Body of pancreas (tissue), 4 donors: ENCODE data around the gene PPEF1. TPM values are rescaled to one million over a fixed set of nuclear protein-coding genes. Genes with fewer than 3 reads are reported as not detected.
"Not testable (repeated sequence)": the region's sequence is repeated elsewhere in the genome, so short reads cannot be mapped to it uniquely, and the experiment has no call there.

Source experiments
- ATAC-seq: fragments of 150-250 bp; one replicate; pipeline ENCODE4 v1.9.1; 2016
- DNase-seq, 4 donors: peaks; one replicate each; pipeline ENCODE4 v3.0.0-alpha.2; 2019
- H3K27ac ChIP-seq, 4 donors: fragments of 200-600 bp; sonication (generic); 1 replicate in 3 of 4; 2 replicates in 1 of 4; pipeline versions ENCODE4 v1.5.1 to v1.6.1; 2016 to 2019; ENCODE audit warnings: mild to moderate bottlenecking in 1 of 4, mixed read lengths in 1 of 4, moderate library complexity in 1 of 4
- H3K27me3 ChIP-seq, 2 donors: fragments of 200-600 bp; sonication (generic); one replicate each; pipeline ENCODE4 v1.6.0; 2016; ENCODE audit warnings: mild to moderate bottlenecking in 1 of 2
- H3K36me3 ChIP-seq, 2 donors: fragments of 200-600 bp; sonication (generic); replicated peaks in 1 of 2; 2 replicates each; pipeline ENCODE4 v1.5.1; 2016; ENCODE audit warnings: low read depth in 2 of 2; ENCODE audit not compliant: insufficient read depth in 1 of 2
- H3K4me1 ChIP-seq: fragments of 200-600 bp; sonication (generic); one replicate; pipeline ENCODE4 v1.6.0; 2016
- H3K4me3 ChIP-seq, 2 donors: fragments of 200-600 bp; sonication (generic); 1 replicate in 1 of 2; 2 replicates in 1 of 2; pipeline ENCODE4 v1.5.1; 2016 to 2019
- H3K9me3 ChIP-seq, 3 donors: fragments of 200-600 bp; sonication (generic); 1 replicate in 2 of 3; 2 replicates in 1 of 3; pipeline ENCODE4 v1.5.1; 2016
- POLR2A ChIP-seq, 3 donors: fragments of 450-650 bp; IDR thresholded peaks; one replicate each; pipeline ENCODE4 v1.6.1; 2016; ENCODE audit warnings: antibody characterized with exemption in 3 of 3, mild to moderate bottlenecking in 2 of 3
- WGBS, 2 donors: methylation state at CpG; one replicate each; pipeline ENCODE4 v1.1.5; 2017; 5-methylcytosine and 5-hydroxymethylcytosine counted together
- intact Hi-C: fragments of 100-400 bp; cut with DNase I; formaldehyde crosslinking; loops from one replicate; pipeline ENCODE4 v1.15.1; 2023
- total RNA-seq, 2 donors: library from RNA; depleted of rRNA; stranded (reverse); fragments of >200 nt; gene quantifications; one replicate each; pipeline ENCODE4 v1.1.0, GENCODE V29; 2016
- TF ChIP-seq, protein P1 (sequence below), 7 experiments: fragments of 450-650 bp in 4 of 7; fragments of 200-600 bp in 3 of 7; sonication (generic) in 3 of 7; IDR thresholded peaks; one replicate each; pipeline ENCODE4 v1.5.1; 2016 to 2019; ENCODE audit warnings: antibody characterized with exemption in 7 of 7

The PPEF1 gene
- total RNA-seq, 2 donors from 2014 or later = 0.78 TPM; not detected in 1

DNA sequence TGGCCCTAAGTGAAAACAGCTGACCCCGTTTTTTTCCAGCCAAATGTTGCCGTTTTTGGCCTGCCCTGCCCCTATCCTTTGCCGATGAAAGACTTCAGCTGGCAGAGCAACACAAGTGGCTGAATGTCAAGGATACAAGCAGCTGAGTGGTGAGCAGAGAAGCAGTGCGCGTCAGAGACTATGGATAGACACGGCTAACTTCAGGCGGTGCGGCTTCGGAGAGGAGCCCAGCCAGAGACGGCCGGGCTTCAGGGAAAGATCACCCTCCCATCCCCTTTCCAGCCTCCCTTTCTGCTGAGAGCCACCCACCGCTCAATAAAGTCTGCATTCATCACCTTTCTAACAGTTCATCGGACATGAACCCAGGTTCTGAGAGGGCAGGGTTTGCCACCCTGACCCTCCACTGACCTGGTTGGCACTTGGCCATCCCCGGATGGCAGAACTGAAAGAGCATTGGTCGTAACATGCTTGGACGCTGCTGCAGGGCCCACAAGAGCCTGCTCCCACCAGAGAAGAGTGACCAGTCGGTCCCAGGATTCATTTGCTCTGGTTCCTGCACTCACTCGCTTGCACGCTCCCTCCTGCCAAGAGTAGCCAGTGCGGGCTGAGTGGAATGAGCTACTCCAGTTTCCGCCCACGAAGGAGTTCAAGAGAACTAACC is 125.8 kb downstream of the PPEF1 start:
- H3K27me3 ChIP-seq = no peaks in the 10 kb centered on the region
- DNase-seq = peak in 3 of 4 donors; percentile 7 to 19 (median 8)
- WGBS, 2 donors = 60 to 65% methylated on average over 13 to 15 of the region's 22 CpGs
- no peak for TF ChIP-seq POLR2A (IDR thresholded peaks at IDR 0.05)
- TF ChIP-seq, protein P1, sequence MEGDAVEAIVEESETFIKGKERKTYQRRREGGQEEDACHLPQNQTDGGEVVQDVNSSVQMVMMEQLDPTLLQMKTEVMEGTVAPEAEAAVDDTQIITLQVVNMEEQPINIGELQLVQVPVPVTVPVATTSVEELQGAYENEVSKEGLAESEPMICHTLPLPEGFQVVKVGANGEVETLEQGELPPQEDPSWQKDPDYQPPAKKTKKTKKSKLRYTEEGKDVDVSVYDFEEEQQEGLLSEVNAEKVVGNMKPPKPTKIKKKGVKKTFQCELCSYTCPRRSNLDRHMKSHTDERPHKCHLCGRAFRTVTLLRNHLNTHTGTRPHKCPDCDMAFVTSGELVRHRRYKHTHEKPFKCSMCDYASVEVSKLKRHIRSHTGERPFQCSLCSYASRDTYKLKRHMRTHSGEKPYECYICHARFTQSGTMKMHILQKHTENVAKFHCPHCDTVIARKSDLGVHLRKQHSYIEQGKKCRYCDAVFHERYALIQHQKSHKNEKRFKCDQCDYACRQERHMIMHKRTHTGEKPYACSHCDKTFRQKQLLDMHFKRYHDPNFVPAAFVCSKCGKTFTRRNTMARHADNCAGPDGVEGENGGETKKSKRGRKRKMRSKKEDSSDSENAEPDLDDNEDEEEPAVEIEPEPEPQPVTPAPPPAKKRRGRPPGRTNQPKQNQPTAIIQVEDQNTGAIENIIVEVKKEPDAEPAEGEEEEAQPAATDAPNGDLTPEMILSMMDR (IDR thresholded peaks at IDR 0.05) = no peak
- no peaks in the 10 kb centered on the region for H3K36me3 ChIP-seq
- intact Hi-C loops = no loop called here
- peak overlapping the region in 1 of 4 donors; percentile 36 for H3K27ac ChIP-seq
- H3K4me3 ChIP-seq = no peak overlapping the region
- no peaks in the 10 kb centered on the region for H3K4me1 ChIP-seq
- no peak for ATAC-seq
- H3K9me3 ChIP-seq = no peaks in the 10 kb centered on the region

DNA sequence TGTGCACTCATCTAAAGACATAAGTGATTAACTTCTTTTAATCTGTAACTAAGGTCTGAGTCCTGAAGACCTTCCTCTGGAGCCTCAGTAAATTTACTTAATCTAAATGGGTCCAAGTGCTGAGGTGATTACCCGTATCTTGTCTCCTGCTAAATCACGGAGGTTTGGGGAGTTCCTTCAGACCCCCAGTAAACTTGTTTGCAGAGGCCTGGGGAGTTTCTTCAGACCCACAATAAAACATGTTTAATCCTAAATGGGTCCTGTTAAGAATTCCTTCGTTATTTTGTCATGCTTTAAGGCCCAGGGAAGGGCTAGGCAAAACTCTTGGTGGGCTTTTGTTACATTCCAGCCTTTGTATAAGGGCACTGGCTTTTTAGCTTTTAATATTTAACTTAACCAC is 140.5 kb downstream of the PPEF1 start:
- H3K27me3 ChIP-seq, H3K9me3 ChIP-seq, H3K4me3 ChIP-seq, ATAC-seq, intact Hi-C loops, H3K27ac ChIP-seq, DNase-seq, H3K4me1 ChIP-seq, H3K36me3 ChIP-seq: not testable (repeated sequence)
- WGBS, 2 donors = 69 to 75% methylated on average over 3 of the region's 3 CpGs

DNA sequence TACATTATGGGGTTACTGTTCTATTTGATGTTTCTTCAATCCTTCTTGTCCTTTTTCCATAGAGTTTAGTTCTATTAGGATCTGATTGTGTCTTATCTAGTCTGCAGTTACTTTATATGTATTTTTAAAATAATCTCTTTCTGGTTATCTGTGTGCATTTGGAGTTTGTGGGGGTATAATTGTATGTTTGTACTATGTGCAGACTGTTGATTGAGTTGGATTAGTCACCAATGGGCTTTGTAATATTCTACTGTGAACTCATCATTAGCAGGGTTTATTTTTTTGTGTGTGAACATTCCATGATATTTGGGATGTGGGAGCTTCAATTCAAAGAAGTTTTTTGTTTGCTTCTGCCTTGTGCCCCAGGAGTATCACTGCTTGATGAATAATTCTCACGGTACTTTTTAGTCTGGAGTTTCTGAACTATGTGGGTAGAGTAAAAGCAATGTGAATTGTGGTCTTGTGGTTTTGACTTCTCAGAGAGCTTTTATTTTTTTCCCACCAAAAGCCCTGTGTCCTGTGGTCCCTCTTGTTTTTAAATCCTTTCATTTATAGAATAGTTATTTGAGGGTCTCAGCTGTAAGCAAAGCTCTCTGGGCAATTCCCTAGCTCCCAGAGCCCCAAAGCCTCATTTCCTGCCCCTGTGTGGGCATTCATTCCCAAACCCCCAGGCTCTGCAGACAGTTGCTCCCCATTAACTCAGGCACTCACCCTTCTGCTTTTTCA is 148.6 kb downstream of the PPEF1 start:
- intact Hi-C loops = no loop called here
- H3K27ac ChIP-seq = no peak overlapping the region
- no peaks in the 10 kb centered on the region for H3K4me1 ChIP-seq
- no peaks in the 10 kb centered on the region for H3K9me3 ChIP-seq
- TF ChIP-seq, protein P1 (IDR thresholded peaks at IDR 0.05) = no peak
- H3K4me3 ChIP-seq = no peak overlapping the region
- ATAC-seq = no peak
- DNase-seq = no peak
- 73 to 80% methylated on average over 1 of the region's 1 CpG for WGBS, 2 donors
- no peaks in the 10 kb centered on the region for H3K27me3 ChIP-seq
- no peaks in the 10 kb centered on the region for H3K36me3 ChIP-seq

DNA sequence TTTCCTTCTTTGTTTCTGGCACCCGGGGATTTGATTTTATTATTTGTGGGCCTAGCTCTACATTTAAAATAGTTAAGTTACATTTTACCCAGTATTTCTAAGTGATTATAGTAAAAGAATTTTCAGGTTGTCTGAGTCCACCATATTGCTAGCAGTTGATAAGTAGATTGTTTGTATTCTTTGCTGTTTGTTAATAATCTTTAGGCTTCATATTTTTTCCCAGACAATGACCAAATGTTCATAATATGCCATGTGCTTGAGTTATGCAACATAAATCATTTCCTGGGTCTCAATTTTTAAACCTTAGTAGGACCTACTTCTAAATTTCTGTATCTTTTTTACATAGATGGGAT is 149.2 kb downstream of the PPEF1 start:
- H3K27ac ChIP-seq = no peak overlapping the region
- ATAC-seq (no peak), DNase-seq (no peak)
- WGBS, 2 donors = 62 to 89% methylated on average over 1 of the region's 1 CpG
- no peaks in the 10 kb centered on the region for H3K4me1 ChIP-seq
- TF ChIP-seq POLR2A (IDR thresholded peaks at IDR 0.05) = no peak
- TF ChIP-seq, protein P1 (IDR thresholded peaks at IDR 0.05) = no peak
- H3K27me3 ChIP-seq = no peaks in the 10 kb centered on the region
- intact Hi-C loops = no loop called here
- H3K4me3 ChIP-seq = no peak overlapping the region
- H3K9me3 ChIP-seq = no peaks in the 10 kb centered on the region
- no peaks in the 10 kb centered on the region for H3K36me3 ChIP-seq

DNA sequence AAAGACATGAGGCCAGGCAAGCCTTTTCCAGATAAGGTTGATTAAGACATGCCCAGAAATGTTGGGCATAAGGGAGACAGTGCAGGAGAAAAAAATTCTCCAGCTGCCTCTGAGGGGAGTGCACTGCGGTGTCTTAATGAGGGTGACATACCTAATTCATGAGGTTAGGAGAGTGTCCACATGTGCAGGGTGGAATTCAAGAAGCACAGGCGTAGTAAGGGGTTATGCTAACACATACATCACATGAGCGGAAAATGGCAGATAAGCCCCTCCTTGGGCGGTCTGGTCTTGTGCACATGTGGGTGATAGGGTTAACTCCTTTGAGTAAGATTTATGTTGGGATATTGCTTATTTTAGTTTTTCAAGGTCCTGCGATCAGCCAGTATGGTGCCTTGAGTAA is 154.1 kb downstream of the PPEF1 start:
- no peaks in the 10 kb centered on the region for H3K27me3 ChIP-seq
- H3K4me3 ChIP-seq = no peak overlapping the region
- ATAC-seq (no peak), DNase-seq (no peak)
- H3K4me1 ChIP-seq = no peaks in the 10 kb centered on the region
- no peak for TF ChIP-seq POLR2A (IDR thresholded peaks at IDR 0.05)
- TF ChIP-seq, protein P1 (IDR thresholded peaks at IDR 0.05) = no peak
- no peak overlapping the region for H3K27ac ChIP-seq
- no peaks in the 10 kb centered on the region for H3K9me3 ChIP-seq
- intact Hi-C loops = no loop called here
- H3K36me3 ChIP-seq = no peaks in the 10 kb centered on the region
- WGBS, 2 donors = 95 to 100% methylated on average over 2 to 3 of the region's 5 CpGs
